GM18502 (cell line): ENCODE data around the gene RHOC.

Experiments used
- ATAC-seq: cut with Tn5 transposase; IDR thresholded peaks from one replicate; pipeline ENCODE4 v1.9.1; 2021; ENCODE audit warnings: mild to moderate bottlenecking; ENCODE audit not compliant: unreplicated experiment, poor library complexity

RHOC gene

DNA sequence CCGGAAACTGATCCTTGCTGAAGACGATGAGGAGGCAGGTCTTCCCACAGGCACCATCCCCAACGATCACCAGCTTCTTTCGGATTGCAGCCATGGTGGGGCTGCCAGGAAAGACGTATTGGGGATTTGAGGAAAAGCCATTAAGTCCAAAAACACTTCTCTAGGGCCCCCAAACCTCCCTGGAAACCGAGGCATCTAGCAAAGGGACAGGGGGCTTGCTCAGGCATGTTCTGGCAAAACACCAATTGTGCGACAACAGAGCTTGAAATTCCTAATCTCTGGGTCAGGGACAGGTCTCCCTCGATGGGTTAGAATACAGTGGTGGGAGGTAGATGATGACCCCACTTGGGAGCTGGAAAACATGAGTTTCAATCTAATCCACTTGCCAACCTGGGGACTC is 3.2 kb downstream of the RHOC start:
- ATAC-seq = no peak

DNA sequence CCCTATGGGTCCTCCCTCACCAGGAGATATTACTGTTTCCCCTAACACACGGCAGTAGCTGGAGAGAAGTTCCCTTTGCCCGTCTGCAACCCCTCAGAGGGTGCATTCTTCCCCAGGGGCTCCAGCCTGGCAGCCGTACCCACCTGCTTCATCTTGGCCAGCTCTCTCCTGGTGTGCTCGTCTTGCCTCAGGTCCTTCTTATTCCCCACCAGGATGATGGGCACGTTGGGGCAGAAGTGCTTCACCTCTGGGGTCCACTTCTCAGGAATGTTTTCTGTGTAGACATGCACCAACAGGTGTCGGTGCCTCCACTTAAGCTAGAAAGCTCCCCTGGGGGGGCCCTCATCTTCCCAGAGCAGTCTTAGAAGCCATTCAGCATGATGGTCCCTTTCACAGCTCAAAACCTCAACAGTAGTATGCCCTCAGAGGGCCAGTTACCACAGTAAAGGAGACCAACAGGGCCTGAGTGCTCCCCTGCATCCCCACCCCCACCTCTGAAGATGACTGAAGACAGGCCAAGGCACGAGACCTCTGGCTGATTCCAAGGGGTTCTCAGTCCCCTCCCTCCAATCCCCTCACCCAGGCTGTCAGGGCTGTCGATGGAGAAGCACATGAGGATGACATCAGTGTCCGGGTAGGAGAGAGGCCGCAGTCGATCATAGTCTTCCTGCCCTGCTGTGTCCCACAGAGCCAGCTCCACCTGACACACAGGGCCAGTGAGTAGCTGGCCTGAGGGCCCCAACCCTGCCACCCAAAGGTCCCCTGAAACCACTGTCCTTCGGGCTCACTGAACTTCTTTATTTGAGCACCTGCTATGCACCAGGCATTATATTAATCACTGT is 4.3 kb downstream of the RHOC start:
- ATAC-seq = no peak

DNA sequence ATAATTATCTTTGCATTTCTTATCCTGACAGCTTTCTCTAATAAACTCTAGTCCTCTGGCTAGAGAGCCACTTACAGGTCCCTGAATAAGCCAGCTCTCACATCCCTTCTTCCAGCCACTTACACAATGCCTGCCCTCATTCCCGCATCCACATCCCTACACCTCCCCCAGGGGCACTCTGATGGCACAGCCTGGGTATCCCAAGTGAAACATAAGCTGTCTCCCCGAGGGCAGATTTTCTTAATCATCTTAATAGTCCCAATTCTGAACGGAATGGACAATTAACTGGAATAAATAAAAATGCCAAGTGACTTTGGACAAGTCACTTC is 4.9 kb downstream of the RHOC start:
- ATAC-seq = no peak

DNA sequence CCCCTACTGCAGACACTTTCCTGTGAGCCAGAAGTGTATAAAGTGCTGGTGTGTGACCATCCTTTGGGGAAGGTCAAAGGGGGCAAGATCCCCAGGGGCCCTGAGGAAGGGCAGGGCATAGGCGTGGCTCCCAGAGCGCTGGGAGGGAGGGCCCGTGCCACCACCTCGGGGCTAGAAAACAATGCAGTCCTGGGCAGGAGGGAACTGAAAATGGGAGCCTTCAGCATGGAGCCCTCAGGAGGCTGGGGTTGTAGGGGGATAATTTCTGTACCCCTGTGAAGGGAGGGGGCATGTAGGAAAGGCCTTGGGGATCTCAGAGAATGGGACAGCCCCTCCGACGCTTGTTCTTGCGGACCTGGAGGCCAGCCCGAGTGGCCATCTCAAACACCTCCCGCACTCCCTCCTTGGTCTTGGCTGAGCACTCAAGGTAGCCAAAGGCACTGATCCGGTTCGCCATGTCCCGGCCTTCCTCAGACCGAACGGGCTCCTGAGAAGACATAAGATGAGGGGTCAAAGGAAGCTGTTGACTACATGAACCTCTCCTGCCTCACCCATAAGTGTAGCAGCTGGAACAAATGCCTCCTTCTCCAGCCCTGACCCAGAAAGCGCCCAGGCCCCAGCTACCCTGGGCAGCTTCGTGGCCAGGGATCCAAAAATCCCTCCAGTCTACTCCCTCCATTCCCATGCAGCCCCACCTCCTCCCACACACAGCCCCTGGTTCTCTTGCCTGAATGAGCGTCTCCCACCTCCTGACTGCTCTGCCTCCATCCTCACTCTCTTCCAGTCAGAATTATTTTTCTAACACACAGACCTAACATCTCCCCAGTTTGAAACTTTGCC is 5.5 kb downstream of the RHOC start:
- no peak for ATAC-seq

DNA sequence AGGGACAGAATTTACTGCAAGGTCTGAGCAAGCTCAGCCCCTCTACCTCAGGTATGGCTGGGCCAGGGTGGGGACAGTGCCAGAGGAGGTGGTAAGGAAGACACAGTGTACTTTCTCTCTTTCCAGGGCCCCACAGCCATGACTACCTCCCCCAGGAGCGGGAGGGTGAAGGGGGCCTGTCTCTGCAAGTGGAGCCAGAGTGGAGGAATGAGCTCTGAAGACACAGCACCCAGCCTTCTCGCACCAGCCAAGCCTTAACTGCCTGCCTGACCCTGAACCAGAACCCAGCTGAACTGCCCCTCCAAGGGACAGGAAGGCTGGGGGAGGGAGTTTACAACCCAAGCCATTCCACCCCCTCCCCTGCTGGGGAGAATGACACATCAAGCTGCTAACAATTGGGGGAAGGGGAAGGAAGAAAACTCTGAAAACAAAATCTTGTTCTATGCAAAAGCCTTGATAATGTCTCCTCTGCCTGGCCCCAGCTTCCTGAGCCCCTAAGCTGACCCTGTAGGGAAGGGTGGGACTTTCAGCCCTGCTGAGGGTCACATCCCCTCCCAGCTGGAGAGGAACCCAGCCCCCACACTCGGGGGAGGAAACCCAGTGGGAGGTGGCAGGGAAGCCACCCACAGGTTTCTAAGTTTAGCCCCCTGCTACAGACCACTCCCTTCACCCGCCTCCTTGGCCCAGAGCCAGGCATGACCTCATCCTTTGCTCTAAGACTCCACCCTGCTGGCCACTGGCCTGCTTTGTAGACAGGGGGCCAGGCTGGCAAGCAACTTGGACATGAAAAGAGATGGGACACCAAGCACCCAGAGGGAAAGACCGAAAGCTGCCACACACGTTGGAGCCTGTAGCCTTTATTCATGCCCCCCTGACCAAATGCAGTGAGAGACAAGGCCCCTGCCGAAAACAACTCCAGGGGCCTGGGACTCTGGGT is 6.4 kb downstream of the RHOC start:
- ATAC-seq = peak; percentile 48

DNA sequence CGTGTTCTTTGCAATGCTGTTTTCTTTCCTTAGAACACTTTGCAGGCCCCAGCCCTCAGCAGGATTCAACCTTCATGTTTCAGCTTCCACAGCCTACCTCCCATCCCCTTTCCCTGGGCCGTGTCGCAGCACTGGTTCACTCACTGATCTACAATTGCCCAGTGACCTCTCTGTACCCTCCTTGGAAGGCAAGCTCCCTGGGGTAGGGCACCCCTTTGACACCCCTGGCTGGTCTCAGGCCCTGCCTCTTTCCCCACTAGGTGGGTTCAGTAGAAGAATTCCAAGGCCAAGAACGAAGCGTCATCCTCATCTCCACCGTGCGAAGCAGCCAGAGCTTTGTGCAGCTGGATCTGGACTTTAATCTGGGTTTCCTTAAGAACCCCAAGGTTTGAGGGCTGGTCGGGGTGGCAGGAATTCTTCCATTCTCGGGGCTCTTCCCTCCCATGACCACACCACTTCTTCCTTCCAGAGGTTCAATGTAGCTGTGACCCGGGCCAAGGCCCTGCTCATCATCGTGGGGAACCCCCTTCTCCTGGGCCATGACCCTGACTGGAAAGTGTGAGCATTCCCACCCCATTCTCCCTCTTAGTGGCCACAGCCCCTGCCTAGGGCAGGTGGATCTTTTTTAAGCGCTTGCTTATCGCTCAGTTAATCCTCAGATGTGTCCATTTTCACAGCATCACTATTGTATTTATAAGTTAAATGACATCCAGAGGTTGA is 7.3 kb downstream of the RHOC start:
- ATAC-seq = no peak

DNA sequence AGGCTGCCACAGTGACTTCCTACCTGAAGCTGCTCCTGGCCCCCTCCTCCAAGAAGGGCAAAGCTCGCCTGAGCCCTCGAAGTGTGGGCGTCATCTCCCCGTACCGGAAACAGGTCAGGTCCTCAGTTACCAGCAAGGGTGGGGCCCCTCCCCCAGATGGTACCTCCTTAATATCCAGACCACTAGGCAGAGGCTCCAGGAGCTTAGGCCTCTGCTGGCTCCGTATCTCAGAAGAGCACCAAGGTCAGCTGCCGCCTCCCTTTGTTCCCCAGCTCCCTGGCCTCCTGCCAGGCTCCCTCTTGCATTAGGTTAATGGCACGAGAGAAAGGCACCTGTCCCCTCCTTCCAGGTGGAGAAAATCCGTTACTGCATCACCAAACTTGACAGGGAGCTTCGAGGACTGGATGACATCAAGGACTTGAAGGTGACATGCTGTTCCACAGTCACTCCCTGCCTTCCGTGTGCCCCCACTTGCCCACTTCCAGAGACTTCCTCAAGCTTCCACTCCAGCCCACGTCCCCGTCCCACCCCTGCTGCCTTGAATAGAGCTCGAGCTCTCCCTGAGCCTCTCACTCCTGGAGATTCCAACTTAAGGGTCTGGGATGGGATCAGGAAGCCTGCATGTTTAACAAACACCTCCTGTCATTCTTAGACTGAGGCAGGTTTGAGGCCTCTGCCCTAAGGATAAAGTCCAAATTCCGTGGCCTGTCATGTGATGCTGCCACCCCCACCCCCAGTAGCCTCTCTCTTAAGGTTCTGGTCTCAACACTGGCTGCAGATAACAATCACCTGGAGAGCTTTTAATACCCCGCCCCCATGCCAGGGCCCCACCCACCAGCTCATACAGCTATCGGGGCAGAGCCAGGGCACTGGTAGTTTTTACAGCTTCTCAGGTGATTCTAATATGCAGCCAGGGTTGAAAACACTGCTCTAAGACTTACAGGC is 8.3 kb downstream of the RHOC start:
- ATAC-seq = no peak

DNA sequence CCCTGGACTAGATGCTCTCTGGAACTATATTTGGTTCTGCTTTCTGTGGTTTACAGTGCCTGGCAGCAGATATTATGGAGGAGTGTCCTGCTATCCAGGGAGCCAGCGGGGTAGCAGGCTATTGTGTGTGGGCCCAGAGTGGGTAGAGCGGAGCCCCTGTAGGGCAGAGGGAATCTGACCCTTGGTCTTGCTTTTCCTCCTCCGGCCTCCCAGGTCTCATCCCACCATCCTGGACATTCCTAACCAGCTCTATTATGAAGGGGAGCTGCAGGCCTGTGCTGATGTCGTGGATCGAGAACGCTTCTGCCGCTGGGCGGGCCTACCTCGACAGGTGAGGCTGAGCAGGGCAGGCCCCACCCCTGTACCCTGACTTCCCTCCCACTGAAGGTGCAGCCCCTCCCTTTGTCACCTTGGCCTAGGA is 9.1 kb downstream of the RHOC start:
- ATAC-seq = no peak

DNA sequence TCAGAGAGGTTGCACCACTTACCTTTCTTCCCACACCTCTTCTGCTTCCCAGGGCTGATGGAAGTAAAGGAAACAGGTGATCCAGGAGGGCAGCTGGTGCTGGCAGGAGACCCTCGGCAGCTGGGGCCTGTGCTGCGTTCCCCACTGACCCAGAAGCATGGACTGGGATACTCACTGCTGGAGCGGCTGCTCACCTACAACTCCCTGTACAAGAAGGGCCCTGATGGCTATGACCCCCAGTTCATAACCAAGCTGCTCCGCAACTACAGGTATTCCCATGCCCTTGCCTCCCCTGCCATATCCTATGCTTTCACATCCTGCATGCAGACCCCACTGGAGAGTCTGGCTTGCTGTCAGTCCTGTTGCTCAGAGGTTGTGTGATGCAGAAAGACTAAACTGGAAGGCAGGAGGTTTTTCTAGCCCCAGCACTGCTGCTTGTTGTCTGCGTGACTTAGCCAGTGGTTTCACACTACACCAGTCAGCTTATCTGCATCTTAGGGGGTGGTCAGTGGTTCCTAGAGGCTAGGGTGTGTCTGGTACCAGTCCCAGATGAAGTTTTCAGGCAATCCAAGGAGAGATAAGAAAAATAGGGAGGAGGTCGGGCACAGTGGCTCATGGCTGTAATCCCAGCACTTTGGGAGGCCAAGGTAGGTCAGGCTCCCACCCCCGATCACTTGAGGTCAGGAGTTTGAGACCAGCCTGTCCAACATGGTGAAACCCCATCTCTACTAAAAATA is 10.2 kb downstream of the RHOC start:
- ATAC-seq = no peak

DNA sequence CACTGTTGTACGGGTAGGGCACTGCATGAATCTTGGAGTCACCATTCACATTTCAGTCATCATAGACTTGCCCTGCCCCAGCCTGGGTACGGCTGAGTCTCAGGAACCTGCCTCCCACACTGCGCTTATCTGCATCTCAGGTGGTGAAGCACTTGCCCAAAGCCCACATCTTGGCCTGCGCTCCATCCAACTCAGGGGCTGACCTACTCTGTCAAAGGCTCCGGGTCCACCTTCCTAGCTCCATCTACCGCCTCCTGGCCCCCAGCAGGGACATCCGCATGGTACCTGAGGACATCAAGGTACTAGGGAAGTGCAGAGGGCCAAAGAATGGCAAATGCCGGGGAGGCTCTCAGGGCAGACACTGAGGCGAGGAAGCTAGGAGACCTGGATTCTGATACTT is 11.7 kb downstream of the RHOC start:
- no peak for ATAC-seq

DNA sequence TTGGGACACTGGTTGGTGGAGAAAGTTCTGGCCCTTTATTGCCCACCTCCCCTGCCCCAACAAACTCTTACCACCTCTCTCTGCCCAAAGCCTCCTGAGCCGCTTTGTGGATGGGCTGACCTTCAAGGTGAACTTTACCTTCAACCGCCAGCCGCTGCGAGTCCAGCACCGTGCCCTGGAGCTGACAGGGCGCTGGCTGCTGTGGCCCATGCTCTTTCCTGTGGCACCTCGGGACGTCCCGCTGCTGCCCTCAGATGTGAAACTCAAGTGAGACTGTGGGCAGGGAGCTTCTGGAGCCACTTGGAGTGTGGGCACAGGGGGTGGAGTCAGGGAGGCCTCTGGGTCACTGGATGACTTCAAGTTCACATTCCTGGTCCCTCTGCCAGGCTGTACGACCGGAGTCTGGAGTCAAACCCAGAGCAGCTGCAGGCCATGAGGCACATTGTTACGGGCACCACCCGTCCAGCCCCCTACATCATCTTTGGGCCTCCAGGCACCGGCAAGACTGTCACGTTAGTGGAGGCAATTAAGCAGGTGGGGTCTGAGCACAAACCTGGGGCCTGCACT is 12.5 kb downstream of the RHOC start:
- ATAC-seq = no peak

DNA sequence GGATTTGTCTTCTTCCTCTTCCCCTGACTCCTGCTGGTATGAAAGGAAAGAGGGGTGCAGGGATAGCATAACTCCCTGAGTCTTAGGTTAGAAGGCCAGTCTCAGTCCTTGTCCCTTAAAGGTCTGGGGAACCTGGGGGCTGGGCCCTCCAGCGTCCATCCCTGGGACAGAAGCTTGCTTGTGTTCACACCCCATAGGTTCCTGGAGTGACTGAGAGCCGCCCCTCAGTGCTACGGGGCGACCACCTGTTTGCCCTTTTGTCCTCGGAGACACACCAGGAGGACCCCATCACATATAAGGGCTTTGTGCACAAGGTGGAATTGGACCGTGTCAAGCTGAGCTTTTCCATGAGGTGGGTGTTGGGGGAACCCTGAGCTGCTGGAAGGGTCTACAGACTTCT is 13.1 kb downstream of the RHOC start:
- no peak for ATAC-seq

DNA sequence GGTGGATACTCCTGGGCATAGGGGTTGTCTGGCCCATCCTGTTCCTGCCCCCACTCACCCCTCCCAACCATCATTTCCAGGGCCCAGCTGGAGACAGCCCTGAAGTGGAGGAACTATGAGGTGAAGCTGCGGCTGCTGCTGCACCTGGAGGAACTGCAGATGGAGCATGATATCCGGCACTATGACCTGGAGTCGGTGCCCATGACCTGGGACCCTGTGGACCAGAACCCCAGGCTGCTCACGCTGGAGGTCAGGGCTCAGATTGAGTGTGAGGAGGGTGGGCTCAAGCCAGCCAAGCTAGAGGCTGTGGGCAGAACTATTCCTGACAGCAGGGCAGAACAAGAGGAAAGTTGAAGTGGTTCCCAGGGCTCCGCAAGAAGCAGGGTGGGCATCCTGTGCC is 14.2 kb downstream of the RHOC start:
- no peak for ATAC-seq

DNA sequence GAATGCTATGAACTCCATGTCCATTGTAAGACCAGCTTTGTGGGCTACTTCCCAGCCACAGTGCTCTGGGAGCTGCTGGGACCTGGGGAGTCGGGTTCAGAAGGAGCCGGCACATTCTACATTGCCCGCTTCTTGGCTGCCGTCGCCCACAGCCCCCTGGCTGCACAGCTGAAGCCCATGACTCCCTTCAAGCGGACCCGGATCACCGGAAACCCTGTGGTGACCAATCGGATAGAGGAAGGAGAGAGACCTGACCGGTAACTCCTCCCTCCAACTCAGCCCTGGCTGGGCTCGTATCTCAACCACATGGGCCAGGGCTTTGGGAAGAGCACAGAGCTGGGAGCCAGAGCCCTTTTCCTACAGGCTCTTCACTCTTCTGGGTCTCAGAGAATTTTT is 17.1 kb downstream of the RHOC start:
- ATAC-seq = no peak

DNA sequence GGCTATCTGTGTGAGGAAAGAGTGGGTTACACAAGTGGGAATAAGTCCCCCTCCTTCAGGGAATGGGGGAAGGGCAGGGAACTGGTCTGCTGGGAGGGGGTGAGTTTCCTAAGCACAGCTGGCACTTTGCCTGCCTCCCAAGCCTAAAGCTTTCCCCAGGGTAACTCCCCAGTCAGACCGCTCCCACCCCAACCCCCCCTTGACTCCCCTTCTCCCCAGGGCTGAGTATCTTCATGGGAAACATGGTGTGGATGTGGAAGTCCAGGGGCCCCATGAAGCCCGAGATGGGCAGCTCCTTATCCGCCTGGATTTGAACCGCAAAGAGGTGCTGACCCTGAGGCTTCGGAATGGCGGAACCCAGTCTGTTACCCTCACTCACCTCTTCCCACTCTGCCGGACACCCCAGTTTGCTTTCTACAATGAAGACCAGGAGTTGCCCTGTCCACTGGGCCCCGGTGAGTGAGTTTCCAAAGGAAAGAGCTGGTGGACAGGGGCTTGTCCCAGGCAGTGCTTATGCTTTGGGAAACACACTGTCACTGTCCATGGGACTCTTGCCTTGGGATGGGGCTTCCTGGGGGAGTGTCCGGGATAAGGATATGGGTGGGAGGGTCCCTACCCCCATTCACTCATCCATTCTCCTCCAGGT is 17.6 kb downstream of the RHOC start:
- no peak for ATAC-seq

DNA sequence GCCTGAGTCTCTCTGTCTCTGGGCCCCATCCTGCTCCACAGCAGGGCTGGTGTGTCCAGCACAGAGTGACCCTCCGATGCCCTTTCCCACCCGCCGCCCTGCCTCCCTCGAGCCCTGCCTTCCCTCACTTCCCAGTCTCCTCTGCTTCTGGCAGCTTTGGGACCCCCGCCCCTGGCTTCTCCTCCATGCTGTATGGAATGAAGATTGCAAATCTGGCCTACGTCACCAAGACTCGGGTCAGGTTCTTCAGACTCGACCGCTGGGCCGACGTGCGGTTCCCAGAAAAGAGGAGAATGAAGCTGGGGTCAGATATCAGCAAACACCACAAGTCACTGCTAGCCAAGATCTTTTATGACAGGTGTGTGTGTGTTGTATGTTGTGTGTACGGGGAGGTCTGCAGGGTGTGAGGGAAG is 18.1 kb downstream of the RHOC start:
- ATAC-seq = no peak

DNA sequence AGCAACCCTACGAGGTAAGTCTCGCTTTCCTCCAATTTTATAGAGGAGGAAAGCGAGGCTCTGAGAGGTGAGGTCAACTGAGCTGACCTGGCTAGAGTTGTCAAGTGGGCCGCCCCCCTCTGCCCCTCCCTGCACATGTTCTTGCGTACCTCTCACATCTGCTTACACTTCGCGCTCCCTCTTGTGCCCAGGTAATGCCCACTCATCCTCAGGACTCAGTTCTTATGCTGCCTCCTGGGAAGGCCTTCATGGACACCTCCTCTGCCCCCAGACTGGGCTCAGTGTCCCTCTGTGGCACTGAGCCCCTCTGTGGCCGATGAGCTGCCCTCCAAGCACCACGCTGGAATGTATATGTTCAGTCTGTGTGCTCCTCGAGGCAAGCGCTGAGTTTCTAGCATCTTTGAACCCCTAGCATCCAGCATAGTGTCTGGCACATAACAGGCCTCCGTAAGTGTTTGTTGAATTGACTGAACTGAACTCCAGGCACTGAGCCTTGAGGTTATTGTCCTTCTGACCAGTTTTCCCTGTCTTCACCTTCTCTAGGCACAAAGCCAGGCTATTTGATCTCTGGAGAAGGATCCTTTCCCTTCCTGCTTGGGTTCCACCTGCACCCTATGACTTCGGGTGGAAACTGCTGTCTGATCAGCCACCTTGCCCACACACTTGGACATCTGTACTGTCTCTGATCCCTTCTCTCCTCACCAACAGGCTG is 19.0 kb downstream of the RHOC start:
- no peak for ATAC-seq
